WTC11 (cell line): ENCODE results near the gene PARVB. TPM values are rescaled to one million over a fixed set of nuclear protein-coding genes. Genes with fewer than 3 reads are reported as not detected.

Experiments
- ATAC-seq: fragments of 200-7000 bp; cut with Tn5 transposase; 2 replicates; pipeline ENCODE4 v1.10.0; 2021; ENCODE audit warnings: mild to moderate bottlenecking, moderate library complexity
- CTCF ChIA-PET: fragments of 300-600 bp; sonication (Branson Sonifier 250); formaldehyde crosslinking; loops from one replicate; lab custom pipeline; 2021; ENCODE audit warnings: antibody characterized with exemption; lab: Charles Lee
- POLR2A ChIA-PET: fragments of 350-600 bp; sonication (Branson Sonifier 250); formaldehyde crosslinking; loops from one replicate; lab custom pipeline; 2021; ENCODE audit warnings: antibody characterized with exemption; lab: Charles Lee
- DNase-seq: peaks from one replicate; pipeline ENCODE4 v3.0.0; 2021; ENCODE audit warnings: low spot score
- H3K27ac Mint-ChIP-seq: 2 replicates; pipeline ENCODE4 v1.8.0; 2021; ENCODE audit warnings: mixed read lengths
- H3K27me3 Mint-ChIP-seq: 2 replicates; pipeline ENCODE4 v1.8.0; 2021; ENCODE audit warnings: low read depth, mild to moderate bottlenecking, moderate library complexity, mixed read lengths
- H3K36me3 Mint-ChIP-seq: 2 replicates; pipeline ENCODE4 v1.8.0; 2021; ENCODE audit warnings: mixed read lengths
- H3K4me1 Mint-ChIP-seq: 2 replicates; pipeline ENCODE4 v1.8.0; 2022; ENCODE audit warnings: mixed read lengths
- H3K4me3 Mint-ChIP-seq: 2 replicates; pipeline ENCODE4 v1.8.0; 2021; ENCODE audit warnings: mild to moderate bottlenecking, moderate library complexity, mixed read lengths
- H3K9me3 Mint-ChIP-seq: 2 replicates; pipeline ENCODE4 v1.8.0; 2021; ENCODE audit warnings: mixed read lengths
- CBFB ChIP-seq: sonication (generic); formaldehyde crosslinking; IDR thresholded peaks from 2 replicates; pipeline ENCODE4 v1.8.1; 2022; ENCODE audit warnings: mild to moderate bottlenecking, low read depth, missing genetic modification reagents
- FOXJ3 ChIP-seq: sonication (generic); formaldehyde crosslinking; IDR thresholded peaks from 2 replicates; pipeline ENCODE4 v1.9.0; 2021; ENCODE audit warnings: missing genetic modification reagents, mild to moderate bottlenecking, borderline replicate concordance
- FOXK1 ChIP-seq: sonication (generic); formaldehyde crosslinking; IDR thresholded peaks from 2 replicates; pipeline ENCODE4 v1.8.0; 2022; ENCODE audit warnings: mild to moderate bottlenecking, moderate library complexity, missing genetic modification reagents
- MYBL2 ChIP-seq: sonication (generic); formaldehyde crosslinking; IDR thresholded peaks from 2 replicates; pipeline ENCODE4 v1.8.1; 2023; ENCODE audit warnings: mild to moderate bottlenecking, moderate library complexity, missing genetic modification reagents
- SMAD3 ChIP-seq: sonication (generic); formaldehyde crosslinking; IDR thresholded peaks from 2 replicates; pipeline ENCODE4 v1.8.0; 2022; ENCODE audit warnings: missing genetic modification reagents, mild to moderate bottlenecking, borderline replicate concordance
- SP1 ChIP-seq: sonication (generic); formaldehyde crosslinking; conservative IDR thresholded peaks from 2 replicates; pipeline ENCODE4 v1.8.1; 2022; ENCODE audit warnings: missing genetic modification reagents
- TP53 ChIP-seq: sonication (generic); formaldehyde crosslinking; IDR thresholded peaks from 2 replicates; pipeline ENCODE4 v1.8.1; 2023; ENCODE audit warnings: mild to moderate bottlenecking, missing genetic modification reagents
- ZNF232 ChIP-seq: sonication (generic); formaldehyde crosslinking; IDR thresholded peaks from 2 replicates; pipeline ENCODE4 v1.8.0; 2022; ENCODE audit warnings: mild to moderate bottlenecking, missing genetic modification reagents
- ZNF396 ChIP-seq: fragments of 250-450 bp; sonication (Bioruptor Pico); IDR thresholded peaks from 2 replicates; pipeline ENCODE4 v1.8.0; 2021; ENCODE audit warnings: mild to moderate bottlenecking, moderate library complexity, borderline replicate concordance
- total RNA-seq: library from RNA; stranded (reverse); gene quantifications from 3 replicates; pipeline ENCODE4 v1.2.3, GENCODE V29; 2021
- TF ChIP-seq, protein P1 (sequence below): fragments of 250-450 bp; sonication (Bioruptor Pico); IDR thresholded peaks from 2 replicates; pipeline ENCODE4 v1.9.0; 2021; ENCODE audit warnings: mild to moderate bottlenecking
- TF ChIP-seq, protein P2 (sequence below): fragments of 200-600 bp; IDR thresholded peaks from 2 replicates; pipeline ENCODE4 v1.8.0; 2022; ENCODE audit warnings: antibody characterized with exemption
- TF ChIP-seq, protein P3 (sequence below): sonication (generic); formaldehyde crosslinking; IDR thresholded peaks from 2 replicates; pipeline ENCODE4 v1.8.1; 2022; ENCODE audit warnings: low read depth, mild to moderate bottlenecking, moderate library complexity, missing genetic modification reagents, borderline replicate concordance
- TF ChIP-seq, protein P4 (sequence below): sonication (generic); formaldehyde crosslinking; IDR thresholded peaks from 2 replicates; pipeline ENCODE4 v1.8.1; 2022; ENCODE audit warnings: missing genetic modification reagents, borderline replicate concordance
- TF ChIP-seq, protein P5 (sequence below): sonication (generic); formaldehyde crosslinking; IDR thresholded peaks from 2 replicates; pipeline ENCODE4 v1.8.1; 2022; ENCODE audit warnings: mild to moderate bottlenecking, moderate library complexity, missing genetic modification reagents
- TF ChIP-seq, protein P6 (sequence below): sonication (generic); formaldehyde crosslinking; IDR thresholded peaks from 2 replicates; pipeline ENCODE4 v1.8.1; 2023; ENCODE audit warnings: mild to moderate bottlenecking, missing genetic modification reagents

Gene PARVB
- total RNA-seq, 1 experiment from 2014 or later = 3.3 TPM

DNA sequence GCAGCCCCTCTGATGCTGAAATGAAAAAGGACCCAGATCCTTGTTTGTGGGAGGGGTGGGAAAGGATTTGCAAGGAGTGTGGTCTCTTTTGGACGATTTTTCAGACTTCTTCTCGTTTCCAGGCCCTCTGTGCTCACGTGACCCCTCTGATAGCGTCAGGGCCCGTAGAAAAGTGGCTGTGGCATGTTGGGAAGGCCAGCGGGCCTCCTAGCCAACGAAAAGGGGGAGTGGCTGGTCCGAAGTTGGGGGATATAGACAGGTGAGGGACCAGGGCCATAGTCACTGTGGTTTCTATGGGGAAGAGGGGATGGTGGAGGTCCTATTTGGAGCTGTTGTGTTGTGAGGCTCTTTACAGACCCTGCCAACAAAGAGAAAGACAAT, 6.6 kb downstream of the PARVB start:
- H3K4me1 Mint-ChIP-seq = peaks cover 19% of the 10 kb centered on the region
- TF ChIP-seq, protein P1, sequence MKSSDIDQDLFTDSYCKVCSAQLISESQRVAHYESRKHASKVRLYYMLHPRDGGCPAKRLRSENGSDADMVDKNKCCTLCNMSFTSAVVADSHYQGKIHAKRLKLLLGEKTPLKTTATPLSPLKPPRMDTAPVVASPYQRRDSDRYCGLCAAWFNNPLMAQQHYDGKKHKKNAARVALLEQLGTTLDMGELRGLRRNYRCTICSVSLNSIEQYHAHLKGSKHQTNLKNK (CRISPR knock-in tag) = no peak
- TF ChIP-seq, protein P2, sequence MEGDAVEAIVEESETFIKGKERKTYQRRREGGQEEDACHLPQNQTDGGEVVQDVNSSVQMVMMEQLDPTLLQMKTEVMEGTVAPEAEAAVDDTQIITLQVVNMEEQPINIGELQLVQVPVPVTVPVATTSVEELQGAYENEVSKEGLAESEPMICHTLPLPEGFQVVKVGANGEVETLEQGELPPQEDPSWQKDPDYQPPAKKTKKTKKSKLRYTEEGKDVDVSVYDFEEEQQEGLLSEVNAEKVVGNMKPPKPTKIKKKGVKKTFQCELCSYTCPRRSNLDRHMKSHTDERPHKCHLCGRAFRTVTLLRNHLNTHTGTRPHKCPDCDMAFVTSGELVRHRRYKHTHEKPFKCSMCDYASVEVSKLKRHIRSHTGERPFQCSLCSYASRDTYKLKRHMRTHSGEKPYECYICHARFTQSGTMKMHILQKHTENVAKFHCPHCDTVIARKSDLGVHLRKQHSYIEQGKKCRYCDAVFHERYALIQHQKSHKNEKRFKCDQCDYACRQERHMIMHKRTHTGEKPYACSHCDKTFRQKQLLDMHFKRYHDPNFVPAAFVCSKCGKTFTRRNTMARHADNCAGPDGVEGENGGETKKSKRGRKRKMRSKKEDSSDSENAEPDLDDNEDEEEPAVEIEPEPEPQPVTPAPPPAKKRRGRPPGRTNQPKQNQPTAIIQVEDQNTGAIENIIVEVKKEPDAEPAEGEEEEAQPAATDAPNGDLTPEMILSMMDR = no peak
- TF ChIP-seq FOXK1 (no peak), ZNF396 (CRISPR knock-in tag) (no peak)
- no peaks in the 10 kb centered on the region for H3K9me3 Mint-ChIP-seq
- ATAC-seq = no peak
- POLR2A ChIA-PET = no interaction called here
- H3K4me3 Mint-ChIP-seq = no peak overlapping the region
- no peaks in the 10 kb centered on the region for H3K36me3 Mint-ChIP-seq
- no peaks in the 10 kb centered on the region for H3K27me3 Mint-ChIP-seq
- no peak overlapping the region for H3K27ac Mint-ChIP-seq
- no peak for DNase-seq
- CTCF ChIA-PET = interaction anchor here (1.4 kb wide), 1 partner anchor 38 kb away, joined by 6 read pairs; no protein-coding TSS in a partner anchor

DNA sequence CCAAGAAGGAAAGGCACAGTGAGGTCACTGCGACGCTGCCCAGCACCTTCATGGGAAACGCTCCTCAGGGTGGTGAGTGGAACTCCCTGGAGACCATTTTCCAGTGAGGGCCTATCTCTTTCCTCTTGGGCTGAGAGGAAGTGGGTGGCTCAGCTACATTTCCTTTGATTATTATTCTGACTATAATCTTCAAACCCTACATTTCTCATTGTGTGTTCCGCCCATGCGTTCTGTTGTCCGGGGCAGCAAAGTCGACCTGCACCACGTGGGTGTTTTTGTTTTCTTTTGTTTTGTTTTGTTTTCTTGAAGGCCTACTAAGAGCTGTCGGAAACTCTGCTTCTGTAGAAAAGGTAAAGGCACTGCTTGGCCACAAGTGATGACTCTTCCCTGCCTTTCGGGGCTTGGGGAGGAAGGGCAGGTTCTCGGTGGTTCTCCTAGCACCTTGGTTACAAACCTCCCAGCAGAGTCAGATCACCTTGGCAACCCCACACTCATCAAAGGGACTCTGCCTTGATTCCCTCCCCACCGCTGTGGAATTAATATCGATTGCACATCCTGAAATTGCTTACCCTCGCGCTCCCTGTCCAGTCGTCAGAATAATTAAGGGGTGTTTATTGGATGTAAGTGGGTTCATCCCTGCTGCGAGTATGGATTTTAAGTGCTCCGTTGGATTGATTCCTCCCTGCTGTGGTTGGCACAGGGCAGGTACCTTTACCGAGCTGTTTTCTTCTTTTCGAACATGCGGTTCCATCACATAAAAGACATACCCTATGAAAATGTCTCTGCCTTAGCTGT, 7.3 kb downstream of the PARVB start:
- Mint-ChIP-seq H3K36me3 (no peaks in the 10 kb centered on the region), H3K4me1 (peaks cover 13% of the 10 kb centered on the region), H3K27ac (no peak overlapping the region; the same call in 1 of the 2 replicates), H3K27me3 (no peaks in the 10 kb centered on the region)
- ChIA-PET POLR2A (no interaction called here), CTCF (interaction anchor here (1.4 kb wide), 1 partner anchor 38 kb away, joined by 6 read pairs; no protein-coding TSS in a partner anchor)
- DNase-seq = no peak
- TF ChIP-seq FOXJ3 (CRISPR knock-in tag) = no peak
- no peak for TF ChIP-seq ZNF232 (CRISPR knock-in tag)
- no peak for TF ChIP-seq CBFB (CRISPR knock-in tag)
- TF ChIP-seq, all 79 proteins: peak for 0
- H3K9me3 Mint-ChIP-seq = no peaks in the 10 kb centered on the region
- ATAC-seq = no peak
- no peak overlapping the region for H3K4me3 Mint-ChIP-seq

DNA sequence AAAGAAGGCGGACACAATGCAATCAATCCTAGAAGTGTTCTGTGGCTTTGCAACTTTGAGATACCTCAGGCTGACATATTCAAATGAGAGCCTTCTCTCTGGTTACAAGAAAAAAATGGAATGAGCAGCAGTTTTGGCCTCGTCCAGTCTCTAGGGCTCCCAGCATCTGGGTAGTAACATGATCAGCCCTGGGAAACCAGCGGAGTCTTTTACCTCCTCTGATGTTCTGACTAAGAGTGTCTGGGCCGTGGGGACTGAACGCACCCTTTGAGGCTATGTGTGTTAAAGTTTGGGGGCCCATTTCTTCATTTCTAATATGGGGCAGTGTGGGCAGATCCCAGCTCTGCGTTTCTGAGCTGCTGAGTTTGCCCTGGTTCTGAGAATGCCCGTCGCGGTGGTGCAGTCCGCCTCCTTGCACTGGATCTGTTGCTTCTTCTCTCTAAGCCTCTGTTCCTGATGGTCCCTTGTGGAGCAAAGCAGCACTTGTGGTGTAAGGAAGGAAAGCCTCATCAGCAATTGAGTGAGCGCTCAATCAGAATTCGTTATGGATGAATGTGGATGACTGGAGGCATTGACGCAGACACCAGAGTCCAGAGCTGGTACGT, 8.1 kb downstream of the PARVB start:
- no peak overlapping the region for H3K27ac Mint-ChIP-seq

DNA sequence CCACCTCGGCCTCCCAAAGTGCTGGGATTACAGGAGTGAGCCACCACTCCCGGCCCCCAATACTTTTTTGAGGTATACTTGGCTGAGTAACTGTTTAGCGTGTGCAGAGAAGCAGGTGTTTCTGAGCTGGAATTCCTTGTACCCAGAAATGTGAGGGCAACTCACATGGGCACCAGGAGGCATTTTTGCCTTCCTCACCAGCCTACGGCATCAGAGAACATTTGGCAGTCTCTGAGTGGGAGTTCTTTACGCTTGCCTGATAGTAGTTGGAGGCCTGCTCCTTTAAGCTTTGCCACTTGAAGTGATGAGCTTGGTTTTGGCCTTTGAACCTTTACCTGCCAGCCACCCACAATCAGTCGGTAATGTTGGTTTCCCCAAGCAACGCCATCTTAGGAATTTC, 9.2 kb downstream of the PARVB start:
- H3K4me1 Mint-ChIP-seq = peaks cover 5% of the 10 kb centered on the region
- no peaks in the 10 kb centered on the region for H3K9me3 Mint-ChIP-seq
- DNase-seq (no peak), ATAC-seq (no peak)
- H3K36me3 Mint-ChIP-seq = no peaks in the 10 kb centered on the region
- no peaks in the 10 kb centered on the region for H3K27me3 Mint-ChIP-seq
- H3K27ac Mint-ChIP-seq = no peak overlapping the region
- ChIA-PET CTCF (interaction anchor here (1.0 to 1.2 kb wide), 3 partner anchors 18 to 52 kb away, joined by 3 to 7 read pairs (median 3); no protein-coding TSS in a partner anchor), POLR2A (no interaction called here)
- H3K4me3 Mint-ChIP-seq = no peak overlapping the region
- TF ChIP-seq, protein P3, sequence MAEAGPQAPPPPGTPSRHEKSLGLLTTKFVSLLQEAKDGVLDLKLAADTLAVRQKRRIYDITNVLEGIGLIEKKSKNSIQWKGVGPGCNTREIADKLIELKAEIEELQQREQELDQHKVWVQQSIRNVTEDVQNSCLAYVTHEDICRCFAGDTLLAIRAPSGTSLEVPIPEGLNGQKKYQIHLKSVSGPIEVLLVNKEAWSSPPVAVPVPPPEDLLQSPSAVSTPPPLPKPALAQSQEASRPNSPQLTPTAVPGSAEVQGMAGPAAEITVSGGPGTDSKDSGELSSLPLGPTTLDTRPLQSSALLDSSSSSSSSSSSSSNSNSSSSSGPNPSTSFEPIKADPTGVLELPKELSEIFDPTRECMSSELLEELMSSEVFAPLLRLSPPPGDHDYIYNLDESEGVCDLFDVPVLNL (CRISPR knock-in tag) = no peak
- TF ChIP-seq SMAD3 (CRISPR knock-in tag) = no peak
- TF ChIP-seq TP53 (CRISPR knock-in tag) = no peak
- TF ChIP-seq, protein P4, sequence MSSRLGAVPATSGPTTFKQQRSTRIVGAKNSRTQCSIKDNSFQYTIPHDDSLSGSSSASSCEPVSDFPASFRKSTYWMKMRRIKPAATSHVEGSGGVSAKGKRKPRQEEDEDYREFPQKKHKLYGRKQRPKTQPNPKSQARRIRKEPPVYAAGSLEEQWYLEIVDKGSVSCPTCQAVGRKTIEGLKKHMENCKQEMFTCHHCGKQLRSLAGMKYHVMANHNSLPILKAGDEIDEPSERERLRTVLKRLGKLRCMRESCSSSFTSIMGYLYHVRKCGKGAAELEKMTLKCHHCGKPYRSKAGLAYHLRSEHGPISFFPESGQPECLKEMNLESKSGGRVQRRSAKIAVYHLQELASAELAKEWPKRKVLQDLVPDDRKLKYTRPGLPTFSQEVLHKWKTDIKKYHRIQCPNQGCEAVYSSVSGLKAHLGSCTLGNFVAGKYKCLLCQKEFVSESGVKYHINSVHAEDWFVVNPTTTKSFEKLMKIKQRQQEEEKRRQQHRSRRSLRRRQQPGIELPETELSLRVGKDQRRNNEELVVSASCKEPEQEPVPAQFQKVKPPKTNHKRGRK (CRISPR knock-in tag) = no peak
- TF ChIP-seq, protein P5, sequence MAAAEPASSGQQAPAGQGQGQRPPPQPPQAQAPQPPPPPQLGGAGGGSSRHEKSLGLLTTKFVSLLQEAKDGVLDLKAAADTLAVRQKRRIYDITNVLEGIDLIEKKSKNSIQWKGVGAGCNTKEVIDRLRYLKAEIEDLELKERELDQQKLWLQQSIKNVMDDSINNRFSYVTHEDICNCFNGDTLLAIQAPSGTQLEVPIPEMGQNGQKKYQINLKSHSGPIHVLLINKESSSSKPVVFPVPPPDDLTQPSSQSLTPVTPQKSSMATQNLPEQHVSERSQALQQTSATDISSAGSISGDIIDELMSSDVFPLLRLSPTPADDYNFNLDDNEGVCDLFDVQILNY (CRISPR knock-in tag) = no peak
- TF ChIP-seq, protein P6, sequence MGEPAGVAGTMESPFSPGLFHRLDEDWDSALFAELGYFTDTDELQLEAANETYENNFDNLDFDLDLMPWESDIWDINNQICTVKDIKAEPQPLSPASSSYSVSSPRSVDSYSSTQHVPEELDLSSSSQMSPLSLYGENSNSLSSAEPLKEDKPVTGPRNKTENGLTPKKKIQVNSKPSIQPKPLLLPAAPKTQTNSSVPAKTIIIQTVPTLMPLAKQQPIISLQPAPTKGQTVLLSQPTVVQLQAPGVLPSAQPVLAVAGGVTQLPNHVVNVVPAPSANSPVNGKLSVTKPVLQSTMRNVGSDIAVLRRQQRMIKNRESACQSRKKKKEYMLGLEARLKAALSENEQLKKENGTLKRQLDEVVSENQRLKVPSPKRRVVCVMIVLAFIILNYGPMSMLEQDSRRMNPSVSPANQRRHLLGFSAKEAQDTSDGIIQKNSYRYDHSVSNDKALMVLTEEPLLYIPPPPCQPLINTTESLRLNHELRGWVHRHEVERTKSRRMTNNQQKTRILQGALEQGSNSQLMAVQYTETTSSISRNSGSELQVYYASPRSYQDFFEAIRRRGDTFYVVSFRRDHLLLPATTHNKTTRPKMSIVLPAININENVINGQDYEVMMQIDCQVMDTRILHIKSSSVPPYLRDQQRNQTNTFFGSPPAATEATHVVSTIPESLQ (CRISPR knock-in tag) = no peak
- no peak for TF ChIP-seq FOXK1
- TF ChIP-seq SP1 (CRISPR knock-in tag) = no peak

More for the DNA sequence above, 8.1 kb downstream of the PARVB start:
- ChIA-PET POLR2A (no interaction called here), CTCF (interaction anchor here (1.2 kb wide), 1 partner anchor 53 kb away, joined by 3 read pairs; no protein-coding TSS in a partner anchor)
- no peaks in the 10 kb centered on the region for H3K36me3 Mint-ChIP-seq
- H3K4me1 Mint-ChIP-seq = peaks cover 5% of the 10 kb centered on the region
- H3K9me3 Mint-ChIP-seq = no peaks in the 10 kb centered on the region
- H3K4me3 Mint-ChIP-seq = no peak overlapping the region
- H3K27me3 Mint-ChIP-seq = no peaks in the 10 kb centered on the region
- ATAC-seq = no peak
- no peak for DNase-seq
- no peak for TF ChIP-seq MYBL2 (CRISPR knock-in tag)
